ENCODE data around the gene C16orf87. TPM values are rescaled to one million over a fixed set of nuclear protein-coding genes. Genes with fewer than 3 reads are reported as not detected.

Gene C16orf87
- total RNA-seq, 6 donors from 2014 or later: 4.2 to 9.5 (median 6.2) TPM

DNA sequence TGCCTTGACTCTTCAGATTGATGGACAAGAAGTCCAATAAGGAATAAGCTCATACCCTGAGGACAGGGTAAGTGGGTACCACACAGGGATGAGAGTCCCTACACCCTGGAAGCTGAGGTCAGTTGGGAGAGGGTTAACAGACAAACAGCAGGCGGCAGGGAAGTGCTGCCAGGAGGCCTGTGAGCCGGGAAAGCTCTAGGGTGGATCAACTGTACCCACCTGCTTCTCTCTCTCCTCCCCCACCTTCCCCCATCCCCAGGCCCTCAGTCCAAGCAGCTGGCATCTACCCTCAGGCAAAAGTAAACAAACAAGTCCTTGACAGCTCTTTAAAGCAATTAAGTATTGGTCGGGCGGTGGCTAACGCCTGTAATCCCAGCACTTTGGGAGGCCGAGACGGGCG is 62.2 kb downstream of the C16orf87 start:
- Histone ChIP-seq H3K36me3 (no peaks in the 10 kb centered on the region), H3K4me1 (no peaks in the 10 kb centered on the region), H3K4me3 (no peak overlapping the region), H3K27ac (no peak overlapping the region), H3K9me3 (no peaks in the 10 kb centered on the region), H3K27me3 (no peaks in the 10 kb centered on the region)
- WGBS, 2 donors: 55 to 59% methylated on average over 8 of the region's 8 CpGs
- DNase-seq (no peak), ATAC-seq (ENCODE audit: low FRiP score in 2 of 2) (no peak)
- TF ChIP-seq POLR2A (IDR thresholded peaks at IDR 0.05) (no peak), CTCF (IDR thresholded peaks at IDR 0.05) (no peak), EP300 (IDR thresholded peaks at IDR 0.05) (no peak), POLR2AphosphoS5 (IDR thresholded peaks at IDR 0.05) (no peak)

DNA sequence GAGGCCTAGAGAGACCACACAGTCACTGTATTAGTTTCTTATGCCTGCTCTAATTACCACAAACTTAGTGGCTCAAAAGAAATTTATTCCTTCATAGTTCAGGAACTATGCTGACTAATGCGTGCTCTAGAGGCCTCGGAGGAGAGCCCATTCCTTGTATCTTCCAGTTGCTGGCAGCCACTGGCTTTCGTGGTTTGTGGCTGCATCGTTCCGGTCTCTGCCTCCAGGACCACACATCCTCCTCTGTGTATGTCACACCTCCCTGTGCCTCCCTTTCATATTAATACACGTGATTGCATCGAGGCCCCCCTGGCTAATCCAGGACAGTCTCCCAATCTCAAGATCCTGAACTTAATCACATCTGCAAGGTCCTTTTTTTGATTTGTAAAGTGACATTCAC is 65.9 kb downstream of the C16orf87 start:
- 75 to 78% methylated on average over 7 of the region's 7 CpGs for WGBS, 2 donors
- H3K36me3 ChIP-seq: no peaks in the 10 kb centered on the region
- TF ChIP-seq POLR2AphosphoS5 (IDR thresholded peaks at IDR 0.05) (no peak), CTCF (IDR thresholded peaks at IDR 0.05) (no peak), EP300 (IDR thresholded peaks at IDR 0.05) (no peak), POLR2A (IDR thresholded peaks at IDR 0.05) (no peak)
- H3K4me3 ChIP-seq: no peak overlapping the region
- H3K27ac ChIP-seq: no peak overlapping the region
- no peak for DNase-seq
- H3K4me1 ChIP-seq: no peaks in the 10 kb centered on the region
- no peaks in the 10 kb centered on the region for H3K27me3 ChIP-seq
- ATAC-seq (ENCODE audit: low FRiP score in 2 of 2): no peak
- H3K9me3 ChIP-seq: no peaks in the 10 kb centered on the region

- no peak for TF ChIP-seq EP300 (IDR thresholded peaks at IDR 0.05)
- TF ChIP-seq POLR2AphosphoS5 (IDR thresholded peaks at IDR 0.05): no peak
- TF ChIP-seq POLR2A (IDR thresholded peaks at IDR 0.05): no peak
- TF ChIP-seq CTCF (IDR thresholded peaks at IDR 0.05): no peak
- Histone ChIP-seq H3K36me3 (no peaks in the 10 kb centered on the region), H3K4me1 (no peaks in the 10 kb centered on the region), H3K27me3 (no peaks in the 10 kb centered on the region), H3K27ac (no peak overlapping the region), H3K4me3 (no peak overlapping the region), H3K9me3 (no peaks in the 10 kb centered on the region)
- DNase-seq (no peak), ATAC-seq (ENCODE audit: low FRiP score in 2 of 2) (no peak)
- WGBS, 2 donors: 51 to 55% methylated on average over 6 to 12 of the region's 12 CpGs
Observed at GRCh38 chr16:46763147-46763546, 67.8 kb downstream of the C16orf87 start.

GRCh38 chr16:46762583-46762982 is 68.4 kb downstream of the C16orf87 start:
- TF ChIP-seq CTCF (IDR thresholded peaks at IDR 0.05) (no peak), EP300 (IDR thresholded peaks at IDR 0.05) (no peak), POLR2AphosphoS5 (IDR thresholded peaks at IDR 0.05) (no peak), POLR2A (IDR thresholded peaks at IDR 0.05) (no peak)
- Histone ChIP-seq H3K4me1 (no peaks in the 10 kb centered on the region), H3K27ac (no peak overlapping the region), H3K36me3 (no peaks in the 10 kb centered on the region), H3K9me3 (no peaks in the 10 kb centered on the region), H3K4me3 (no peak overlapping the region), H3K27me3 (no peaks in the 10 kb centered on the region)
- WGBS, 2 donors: 71 to 80% methylated on average over 3 of the region's 3 CpGs
- DNase-seq (no peak), ATAC-seq (ENCODE audit: low FRiP score in 2 of 2) (no peak)

- no peaks in the 10 kb centered on the region for H3K9me3 ChIP-seq
- H3K27me3 ChIP-seq: no peaks in the 10 kb centered on the region
- no peak for ATAC-seq (ENCODE audit: low FRiP score in 2 of 2)
- DNase-seq: no peak
- TF ChIP-seq POLR2AphosphoS5 (IDR thresholded peaks at IDR 0.05) (no peak), CTCF (IDR thresholded peaks at IDR 0.05) (no peak), EP300 (IDR thresholded peaks at IDR 0.05) (no peak), POLR2A (IDR thresholded peaks at IDR 0.05) (no peak)
- no peaks in the 10 kb centered on the region for H3K36me3 ChIP-seq
- WGBS, 2 donors: 87 to 91% methylated on average over 5 of the region's 5 CpGs
- no peak overlapping the region for H3K4me3 ChIP-seq
- H3K4me1 ChIP-seq: no peaks in the 10 kb centered on the region
- H3K27ac ChIP-seq: no peak overlapping the region
Observed at GRCh38 chr16:46759309-46759708, 71.7 kb downstream of the C16orf87 start.

Data from upper lobe of left lung (tissue), 6 donors.